ENCODE data around the gene GLDC. TPM values are rescaled to one million over a fixed set of nuclear protein-coding genes. Genes with fewer than 3 reads are reported as not detected.
"Not testable (repeated sequence)": the region's sequence is repeated elsewhere in the genome, so short reads cannot be mapped to it uniquely, and the experiment has no call there.

Gene GLDC
- total and polyA plus RNA-seq, 2 donors, result 0.74 to 2.9 TPM

- Histone ChIP-seq H3K27ac (ENCODE audit: low read depth) (no peak overlapping the region), H3K36me3 (ENCODE audit: insufficient read depth) (no peaks in the 10 kb centered on the region)
- WGBS, result 65% methylated on average over 1 of the region's 1 CpG
Observed at GRCh38 chr9:6673326-6674025, 27.9 kb upstream of the GLDC start.

DNA sequence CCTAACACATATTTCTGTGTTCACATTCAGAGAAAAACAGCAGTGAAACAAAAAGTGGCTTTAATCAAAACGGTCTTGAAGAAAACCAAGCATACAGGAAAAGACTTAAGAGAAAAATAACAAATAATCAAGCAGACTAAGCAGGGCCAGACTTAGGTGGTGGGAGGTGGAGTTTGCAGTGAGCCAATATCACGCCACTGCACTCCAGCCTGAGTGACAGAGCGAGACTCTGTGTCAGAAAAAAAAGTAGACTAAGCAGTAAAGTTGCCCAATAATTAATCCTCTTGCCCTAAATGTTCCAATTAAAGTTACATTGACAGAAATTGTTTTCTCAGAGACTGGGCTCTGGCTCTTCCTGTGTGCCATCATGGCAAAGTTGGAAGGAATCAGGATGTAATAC is 26.6 kb upstream of the GLDC start:
- 69% methylated on average over 3 of the region's 3 CpGs for WGBS
- DNase-seq (ENCODE audit: extremely low spot score), result no peak
- Histone ChIP-seq H3K4me3 (ENCODE audit: low read depth, low read length) (no peak overlapping the region), H3K4me1 (ENCODE audit: insufficient read depth) (no peaks in the 10 kb centered on the region), H3K27ac (ENCODE audit: low read depth) (no peak overlapping the region), H3K36me3 (ENCODE audit: insufficient read depth) (no peaks in the 10 kb centered on the region)

More at GRCh38 chr9:6673326-6674025, 27.9 kb upstream of the GLDC start:
- no peak for DNase-seq (ENCODE audit: extremely low spot score)
- H3K4me1 ChIP-seq (ENCODE audit: insufficient read depth), result no peaks in the 10 kb centered on the region
- H3K4me3 ChIP-seq (ENCODE audit: low read depth, low read length), result no peak overlapping the region

DNA sequence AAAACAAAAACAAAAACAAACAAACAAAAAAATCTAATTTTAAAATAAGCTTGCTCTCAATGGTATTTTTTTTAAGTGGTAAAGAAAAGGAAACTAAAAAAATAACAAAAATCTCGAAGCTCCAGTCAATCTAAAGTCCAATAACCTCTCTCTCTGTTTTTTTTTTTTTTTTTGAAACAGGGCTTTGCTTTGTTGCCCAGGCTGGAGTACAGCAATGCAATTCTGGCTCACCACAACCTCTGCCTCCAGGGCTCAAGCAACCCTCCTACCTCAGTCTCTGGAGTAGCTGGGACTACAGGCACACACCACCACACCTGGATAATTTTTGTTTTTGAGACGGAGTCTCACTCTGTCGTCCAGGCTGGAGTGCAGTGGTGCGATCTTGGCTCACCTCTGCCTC is 25.9 kb upstream of the GLDC start:
- H3K4me1 ChIP-seq (ENCODE audit: insufficient read depth), result no peaks in the 10 kb centered on the region
- no peaks in the 10 kb centered on the region for H3K36me3 ChIP-seq (ENCODE audit: insufficient read depth)
- no peak for DNase-seq (ENCODE audit: extremely low spot score)
- WGBS, result 85% methylated on average over 4 of the region's 4 CpGs
- no peak overlapping the region for H3K4me3 ChIP-seq (ENCODE audit: low read depth, low read length)
- no peak overlapping the region for H3K27ac ChIP-seq (ENCODE audit: low read depth)

- WGBS, result 91% methylated on average over 14 of the region's 14 CpGs
- DNase-seq (ENCODE audit: extremely low spot score), result no peak
- Histone ChIP-seq H3K4me1 (ENCODE audit: insufficient read depth) (no peaks in the 10 kb centered on the region), H3K36me3 (ENCODE audit: insufficient read depth) (no peaks in the 10 kb centered on the region), H3K4me3 (ENCODE audit: low read depth, low read length) (no peak overlapping the region), H3K27ac (ENCODE audit: low read depth) (no peak overlapping the region)
Observed at GRCh38 chr9:6669881-6670280, 24.4 kb upstream of the GLDC start.

DNA sequence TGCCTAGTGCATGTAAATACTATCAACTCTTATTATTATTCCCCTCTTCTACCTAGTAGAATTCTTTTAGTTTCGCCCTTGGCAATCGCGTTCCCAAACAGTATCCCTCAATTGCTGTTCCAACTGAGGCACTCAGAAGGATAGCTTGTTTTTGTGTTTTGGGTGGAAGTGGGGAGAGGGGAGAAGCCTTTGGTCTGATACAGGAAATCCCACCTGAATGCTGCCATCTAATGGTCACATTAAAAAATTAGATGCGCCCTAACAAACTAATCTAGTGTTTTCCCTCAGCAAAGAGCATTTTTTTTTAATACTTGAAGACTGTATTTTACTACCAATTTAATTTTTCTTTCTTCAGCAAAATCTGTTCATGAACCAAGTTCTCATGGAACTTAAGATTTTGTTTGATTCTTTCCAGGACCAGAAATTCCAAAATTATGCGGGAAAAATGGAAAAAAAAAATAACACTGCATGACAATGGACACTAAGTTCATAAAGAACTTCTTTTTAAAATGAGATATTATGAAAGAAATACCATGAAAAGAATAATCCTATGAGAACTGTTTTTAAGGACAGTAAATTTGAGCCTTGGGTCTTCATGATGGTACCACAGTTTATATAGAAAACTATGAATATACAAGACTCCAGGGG is 22.2 kb upstream of the GLDC start:
- H3K4me3 ChIP-seq (ENCODE audit: low read depth, low read length), result no peak overlapping the region
- DNase-seq (ENCODE audit: extremely low spot score), result no peak
- 57% methylated on average over 5 of the region's 5 CpGs for WGBS
- H3K27ac ChIP-seq (ENCODE audit: low read depth), result no peak overlapping the region
- H3K36me3 ChIP-seq (ENCODE audit: insufficient read depth), result no peaks in the 10 kb centered on the region
- H3K4me1 ChIP-seq (ENCODE audit: insufficient read depth), result no peaks in the 10 kb centered on the region

- H3K36me3 ChIP-seq (ENCODE audit: insufficient read depth), result no peaks in the 10 kb centered on the region
- H3K4me1 ChIP-seq (ENCODE audit: insufficient read depth), result no peaks in the 10 kb centered on the region
- DNase-seq (ENCODE audit: extremely low spot score), result no peak
- H3K4me3 ChIP-seq (ENCODE audit: low read depth, low read length), result no peak overlapping the region
- WGBS, result 93% methylated on average over 6 of the region's 6 CpGs
- H3K27ac ChIP-seq (ENCODE audit: low read depth), result no peak overlapping the region
Observed at GRCh38 chr9:6667080-6667479, 21.6 kb upstream of the GLDC start.

GRCh38 chr9:6665628-6666027 is 20.1 kb upstream of the GLDC start:
- no peak overlapping the region for H3K27ac ChIP-seq (ENCODE audit: low read depth)
- WGBS, result 67% methylated on average over 1 of the region's 1 CpG
- H3K36me3 ChIP-seq (ENCODE audit: insufficient read depth), result no peaks in the 10 kb centered on the region
- H3K4me1 ChIP-seq (ENCODE audit: insufficient read depth), result no peaks in the 10 kb centered on the region
- DNase-seq (ENCODE audit: extremely low spot score), result no peak
- H3K4me3 ChIP-seq (ENCODE audit: low read depth, low read length), result no peak overlapping the region

GRCh38 chr9:6664204-6664680 is 18.7 kb upstream of the GLDC start:
- Histone ChIP-seq H3K4me3 (ENCODE audit: low read depth, low read length) (no peak overlapping the region), H3K27ac (ENCODE audit: low read depth) (no peak overlapping the region), H3K4me1 (ENCODE audit: insufficient read depth) (no peaks in the 10 kb centered on the region), H3K36me3 (ENCODE audit: insufficient read depth) (no peaks in the 10 kb centered on the region)
- no peak for DNase-seq (ENCODE audit: extremely low spot score)
- 92% methylated on average over 3 of the region's 3 CpGs for WGBS

- no peak overlapping the region for H3K27ac ChIP-seq (ENCODE audit: low read depth)
- H3K36me3 ChIP-seq (ENCODE audit: insufficient read depth), result no peaks in the 10 kb centered on the region
- 69% methylated on average over 4 of the region's 4 CpGs for WGBS
- H3K4me1 ChIP-seq (ENCODE audit: insufficient read depth), result no peaks in the 10 kb centered on the region
- no peak overlapping the region for H3K4me3 ChIP-seq (ENCODE audit: low read depth, low read length)
- DNase-seq (ENCODE audit: extremely low spot score), result no peak
Observed at GRCh38 chr9:6660512-6660911, 15.0 kb upstream of the GLDC start.

GRCh38 chr9:6658628-6659353 is 13.3 kb upstream of the GLDC start:
- WGBS, result 69% methylated on average over 4 of the region's 4 CpGs
- DNase-seq (ENCODE audit: extremely low spot score), result no peak
- H3K36me3 ChIP-seq (ENCODE audit: insufficient read depth), result no peaks in the 10 kb centered on the region

GRCh38 chr9:6656614-6657300 is 11.2 kb upstream of the GLDC start:
- H3K4me3 ChIP-seq (ENCODE audit: low read depth, low read length), result no peak overlapping the region
- 82% methylated on average over 6 of the region's 6 CpGs for WGBS

More at GRCh38 chr9:6658628-6659353, 13.3 kb upstream of the GLDC start:
- H3K4me3 ChIP-seq (ENCODE audit: low read depth, low read length), result no peak overlapping the region
- H3K4me1 ChIP-seq (ENCODE audit: insufficient read depth), result no peaks in the 10 kb centered on the region
- no peak overlapping the region for H3K27ac ChIP-seq (ENCODE audit: low read depth)

DNA sequence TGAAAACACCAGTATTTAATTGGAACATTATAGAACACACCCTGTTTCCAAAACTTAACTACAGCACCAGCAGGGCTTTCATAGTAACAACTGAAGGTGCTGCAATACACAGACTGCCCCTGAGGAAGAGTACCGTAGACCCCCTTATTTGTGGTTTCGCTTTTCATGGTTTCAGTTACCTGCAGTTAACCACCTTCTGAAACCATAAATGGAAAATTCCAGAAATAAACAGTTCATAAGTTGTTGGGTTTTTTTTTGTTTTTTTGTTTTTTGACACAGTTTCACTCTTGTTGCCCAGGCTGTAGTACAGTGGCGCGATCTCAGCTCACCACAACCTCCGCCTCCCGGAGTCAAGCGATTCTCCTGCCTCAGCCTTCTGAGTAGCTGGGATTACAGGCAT is 9.5 kb upstream of the GLDC start:
- DNase-seq (ENCODE audit: extremely low spot score), result no peak
- Histone ChIP-seq H3K4me3 (ENCODE audit: low read depth, low read length) (no peak overlapping the region), H3K4me1 (ENCODE audit: insufficient read depth) (no peaks in the 10 kb centered on the region), H3K27ac (ENCODE audit: low read depth) (no peak overlapping the region), H3K36me3 (ENCODE audit: insufficient read depth) (no peaks in the 10 kb centered on the region)
- 94% methylated on average over 7 of the region's 7 CpGs for WGBS

More at GRCh38 chr9:6656614-6657300, 11.2 kb upstream of the GLDC start:
- Histone ChIP-seq H3K36me3 (ENCODE audit: insufficient read depth) (no peaks in the 10 kb centered on the region), H3K4me1 (ENCODE audit: insufficient read depth) (no peaks in the 10 kb centered on the region), H3K27ac (ENCODE audit: low read depth) (no peak overlapping the region)
- DNase-seq (ENCODE audit: extremely low spot score), result no peak

DNA sequence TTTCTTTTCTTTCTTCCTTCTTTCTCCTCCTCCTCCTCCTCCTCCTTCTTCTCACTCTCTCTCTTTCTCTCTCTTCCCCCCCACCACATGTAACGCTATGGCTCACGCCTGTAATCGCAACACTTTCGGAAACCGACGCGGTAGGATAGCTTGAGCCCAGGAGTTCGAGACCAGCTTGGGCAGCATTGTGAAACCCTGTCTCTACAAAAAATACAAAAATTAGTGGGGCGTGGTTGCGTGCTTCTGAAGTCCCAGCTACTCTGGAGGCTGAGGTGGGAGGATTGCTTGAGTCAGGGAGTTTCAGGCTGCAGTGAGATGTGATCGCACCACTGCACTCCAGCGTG is 736 bp upstream of the GLDC start:
- Histone ChIP-seq H3K36me3 (ENCODE audit: insufficient read depth) (no peaks in the 10 kb centered on the region), H3K27ac (ENCODE audit: low read depth) (no peak overlapping the region), H3K4me1 (ENCODE audit: insufficient read depth) (no peaks in the 10 kb centered on the region), H3K4me3 (ENCODE audit: low read depth, low read length) (no peak overlapping the region)
- WGBS, result 28% methylated on average over 12 of the region's 12 CpGs
- DNase-seq (ENCODE audit: extremely low spot score), result no peak

DNA sequence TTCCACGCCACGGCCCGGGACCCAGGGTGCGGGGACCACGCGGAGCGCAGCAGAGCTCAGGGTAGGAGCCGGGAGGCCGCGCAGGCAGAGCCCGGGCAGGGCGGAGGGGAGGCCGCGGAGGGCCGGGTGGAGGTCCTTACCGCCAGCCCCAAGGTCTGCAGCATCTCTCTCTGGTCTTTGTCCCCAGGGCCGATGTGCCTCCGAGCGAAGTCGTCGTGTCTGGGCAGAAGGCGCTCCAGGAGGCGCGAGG is 499 bp downstream of the GLDC start:
- peak overlapping the region; percentile 47 for H3K4me3 ChIP-seq (ENCODE audit: low read depth, low read length)
- 10% methylated on average over 24 of the region's 24 CpGs for WGBS
- not testable (repeated sequence) for H3K27ac ChIP-seq (ENCODE audit: low read depth); H3K4me1 ChIP-seq (ENCODE audit: insufficient read depth); H3K36me3 ChIP-seq (ENCODE audit: insufficient read depth); DNase-seq (ENCODE audit: extremely low spot score)

Measured in urinary bladder (tissue), 4 donors.